ENCODE results near the gene FARSA. TPM values are rescaled to one million over a fixed set of nuclear protein-coding genes. Genes with fewer than 3 reads are reported as not detected.
A peak's percentile ranks its signal among the peaks of the same experiment; 100 is the strongest.
"Not testable (repeated sequence)": the region's sequence is repeated elsewhere in the genome, so short reads cannot be mapped to it uniquely, and the experiment has no call there.

FARSA gene
- polyA plus RNA-seq (2013, experiment 1 of 4): 67.5 TPM
- polyA plus RNA-seq (2013, experiment 2 of 4): 66.0 TPM
- 39.9 TPM for polyA plus RNA-seq (2013, experiment 3 of 4)
- polyA plus RNA-seq (2013, experiment 4 of 4): 45.2 TPM

DNA sequence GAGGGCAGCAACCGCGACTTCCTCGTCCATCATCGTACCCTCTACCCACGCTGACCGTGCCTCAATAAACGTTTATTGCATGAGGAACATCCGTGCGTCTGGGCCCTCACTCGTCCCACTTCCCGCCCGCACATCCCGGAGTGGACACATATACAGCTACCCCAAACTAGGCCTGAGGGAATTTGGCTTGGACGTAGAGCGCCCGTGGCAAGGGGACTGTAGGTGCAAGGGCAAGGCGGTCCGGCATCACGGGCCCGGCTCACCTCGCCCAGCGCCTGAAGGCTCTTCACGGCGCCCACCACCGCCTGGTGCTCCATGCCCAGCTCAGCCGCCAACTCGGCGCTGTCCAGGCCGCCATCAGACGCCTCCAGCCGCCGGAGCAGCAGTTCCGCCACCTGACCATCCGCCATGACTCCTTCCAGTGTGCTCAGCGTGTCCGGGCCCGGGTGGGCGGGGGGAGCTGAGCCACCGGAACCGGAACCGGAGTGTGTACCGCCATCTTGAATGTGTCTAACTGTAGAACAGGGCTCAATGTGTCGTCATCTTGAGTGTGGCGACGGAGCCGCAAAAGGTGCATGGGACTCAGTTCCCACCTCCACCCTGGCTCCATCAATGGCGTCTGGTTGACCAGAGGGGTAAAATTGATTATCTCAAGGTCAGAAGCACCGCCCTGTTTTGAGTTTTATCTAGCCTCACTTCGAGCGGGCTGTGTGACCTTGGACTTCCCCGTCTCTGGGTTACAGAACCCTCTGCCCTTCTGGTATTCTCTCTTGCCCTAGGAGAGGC lies at the start of gene FARSA:
TSS of gene FARSA (minus strand) at position 425 of the 786 bp plus-strand sequence. CDS start at position 410, 15 bp downstream.
- H3K27ac ChIP-seq (ENCODE audit: insufficient read depth, low read depth, low read length, poor library complexity, severe bottlenecking): no peak within 1 kb of the TSS
- 5 to 6% methylated on average over 51 of the region's 51 CpGs for WGBS, 2 experiments

GRCh38 chr19:12983091-12983490 lies 49.6 kb upstream of the FARSA start:
- no peaks in the 10 kb centered on the region for H3K36me3 ChIP-seq (ENCODE audit: control insufficient read depth, insufficient read depth, low read length)
- peaks cover 67% of the 10 kb centered on the region for H3K27me3 ChIP-seq (ENCODE audit: control insufficient read depth, insufficient read depth, low read length, poor library complexity, severe bottlenecking)
- H3K27ac ChIP-seq (ENCODE audit: insufficient read depth, low read depth, low read length, poor library complexity, severe bottlenecking): no peak overlapping the region
- H3K4me3 ChIP-seq (ENCODE audit: insufficient read depth, low read depth, low read length): no peak overlapping the region
- 61 to 62% methylated on average over 10 of the region's 10 CpGs for WGBS, 2 experiments
- H3K4me1 ChIP-seq (ENCODE audit: control insufficient read depth, insufficient read depth, low read length): peaks cover 16% of the 10 kb centered on the region
- no peaks in the 10 kb centered on the region for H3K9me3 ChIP-seq (ENCODE audit: control insufficient read depth, low read length)

More for the DNA sequence above, at the start of gene FARSA:
- H3K4me3 ChIP-seq (ENCODE audit: insufficient read depth, low read depth, low read length): peak within 1 kb of the TSS; percentile 69
- H3K36me3 ChIP-seq (ENCODE audit: control insufficient read depth, insufficient read depth, low read length): peaks cover 18% of the 10 kb centered on the region
- no peaks in the 10 kb centered on the region for H3K9me3 ChIP-seq (ENCODE audit: control insufficient read depth, low read length)
- H3K27me3 ChIP-seq (ENCODE audit: control insufficient read depth, insufficient read depth, low read length, poor library complexity, severe bottlenecking): no peaks in the 10 kb centered on the region
- H3K4me1 ChIP-seq (ENCODE audit: control insufficient read depth, insufficient read depth, low read length): peaks cover 13% of the 10 kb centered on the region

GRCh38 chr19:12982648-12983047 lies 49.1 kb upstream of the FARSA start:
- Histone ChIP-seq H3K36me3 (ENCODE audit: control insufficient read depth, insufficient read depth, low read length) (no peaks in the 10 kb centered on the region), H3K4me1 (ENCODE audit: control insufficient read depth, insufficient read depth, low read length) (peaks cover 16% of the 10 kb centered on the region), H3K4me3 (ENCODE audit: insufficient read depth, low read depth, low read length) (no peak overlapping the region), H3K9me3 (ENCODE audit: control insufficient read depth, low read length) (no peaks in the 10 kb centered on the region), H3K27ac (ENCODE audit: insufficient read depth, low read depth, low read length, poor library complexity, severe bottlenecking) (no peak overlapping the region), H3K27me3 (ENCODE audit: control insufficient read depth, insufficient read depth, low read length, poor library complexity, severe bottlenecking) (peaks cover 63% of the 10 kb centered on the region)
- WGBS, 2 experiments: 86 to 87% methylated on average over 4 to 6 of the region's 6 CpGs

DNA sequence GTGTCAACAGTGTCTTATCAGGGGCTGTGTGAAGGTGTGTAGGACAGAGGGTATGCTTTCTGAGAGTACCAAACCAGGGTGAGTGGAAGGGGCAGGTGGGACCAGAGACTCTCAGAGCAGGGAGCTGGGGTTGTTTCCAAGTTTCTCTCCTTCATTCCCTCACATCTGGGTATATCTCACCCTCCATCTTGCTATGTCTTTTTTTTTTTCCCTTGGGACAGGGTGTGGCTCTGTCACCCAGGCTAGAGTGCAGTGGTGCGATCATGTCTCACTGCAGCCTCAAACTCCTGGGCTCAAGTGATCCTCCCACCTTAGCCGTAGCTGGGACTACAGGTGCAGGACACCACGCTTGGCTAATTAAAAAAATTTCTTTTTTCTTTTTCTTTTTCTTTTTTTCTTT lies 46.5 kb upstream of the FARSA start:
- H3K36me3 ChIP-seq (ENCODE audit: control insufficient read depth, insufficient read depth, low read length): no peaks in the 10 kb centered on the region
- peaks cover 36% of the 10 kb centered on the region for H3K27me3 ChIP-seq (ENCODE audit: control insufficient read depth, insufficient read depth, low read length, poor library complexity, severe bottlenecking)
- 87 to 91% methylated on average over 3 of the region's 3 CpGs for WGBS, 2 experiments

DNA sequence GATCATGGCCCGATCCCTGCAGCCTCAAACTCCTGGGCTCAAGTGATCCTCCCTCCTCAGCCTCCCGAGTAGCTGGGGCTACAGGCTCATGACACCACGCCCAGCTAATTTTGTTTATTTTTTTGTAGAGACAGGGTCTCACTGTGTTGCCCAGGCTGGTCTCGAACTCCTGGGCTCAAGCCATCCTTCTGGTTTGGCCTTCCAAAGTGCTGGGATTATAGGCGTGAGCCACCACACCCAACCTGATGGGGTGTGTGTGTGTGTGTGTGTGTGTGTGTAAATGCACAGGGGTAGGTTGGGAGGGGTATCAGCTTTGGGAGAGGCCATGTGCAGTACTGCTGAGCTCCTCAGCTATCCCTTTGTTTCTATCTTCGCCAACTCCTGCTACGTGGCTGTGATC lies 42.6 kb upstream of the FARSA start:
- H3K4me3 ChIP-seq (ENCODE audit: insufficient read depth, low read depth, low read length); H3K9me3 ChIP-seq (ENCODE audit: control insufficient read depth, low read length): not testable (repeated sequence)
- 81 to 85% methylated on average over 7 of the region's 7 CpGs for WGBS, 2 experiments

More for the DNA sequence above, 46.5 kb upstream of the FARSA start:
- Histone ChIP-seq H3K9me3 (ENCODE audit: control insufficient read depth, low read length) (no peaks in the 10 kb centered on the region), H3K27ac (ENCODE audit: insufficient read depth, low read depth, low read length, poor library complexity, severe bottlenecking) (no peak overlapping the region), H3K4me1 (ENCODE audit: control insufficient read depth, insufficient read depth, low read length) (peaks cover 4% of the 10 kb centered on the region), H3K4me3 (ENCODE audit: insufficient read depth, low read depth, low read length) (no peak overlapping the region)

DNA sequence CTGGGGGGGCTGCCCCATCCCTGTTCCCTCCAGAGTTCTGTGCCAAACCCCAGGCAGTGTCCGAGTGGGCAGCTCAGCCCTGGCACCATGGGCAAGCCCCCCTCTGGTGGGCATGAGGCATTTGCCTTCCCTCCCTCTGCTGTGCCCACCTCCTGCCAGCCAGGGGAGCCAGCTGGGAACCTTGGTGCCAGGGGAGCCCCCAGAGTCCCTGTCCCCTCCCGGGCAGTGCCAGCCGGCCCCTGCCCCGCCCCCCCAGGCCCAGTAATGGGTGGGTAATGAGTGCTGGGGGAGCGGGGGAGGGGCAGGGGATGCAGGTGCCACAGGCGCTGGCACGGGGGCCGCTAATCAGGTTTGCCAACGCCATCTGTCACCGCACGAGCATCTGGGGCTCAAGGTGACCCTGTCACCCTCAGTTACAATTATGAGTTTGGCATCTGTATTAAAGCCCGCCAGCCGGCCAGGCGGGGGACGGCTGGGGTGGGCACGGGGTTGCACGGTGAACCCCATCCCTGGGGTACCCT lies 41.8 kb upstream of the FARSA start:
- no peaks in the 10 kb centered on the region for H3K27me3 ChIP-seq (ENCODE audit: control insufficient read depth, insufficient read depth, low read length, poor library complexity, severe bottlenecking)
- 90 to 91% methylated on average over 17 of the region's 17 CpGs for WGBS, 2 experiments

More for the DNA sequence above, 42.6 kb upstream of the FARSA start:
- not testable (repeated sequence) for H3K36me3 ChIP-seq (ENCODE audit: control insufficient read depth, insufficient read depth, low read length); H3K27ac ChIP-seq (ENCODE audit: insufficient read depth, low read depth, low read length, poor library complexity, severe bottlenecking); H3K27me3 ChIP-seq (ENCODE audit: control insufficient read depth, insufficient read depth, low read length, poor library complexity, severe bottlenecking); H3K4me1 ChIP-seq (ENCODE audit: control insufficient read depth, insufficient read depth, low read length)

GRCh38 chr19:12974301-12975220 lies 41.0 kb upstream of the FARSA start:
- no peaks in the 10 kb centered on the region for H3K9me3 ChIP-seq (ENCODE audit: control insufficient read depth, low read length)
- no peak overlapping the region for H3K27ac ChIP-seq (ENCODE audit: insufficient read depth, low read depth, low read length, poor library complexity, severe bottlenecking)
- H3K4me1 ChIP-seq (ENCODE audit: control insufficient read depth, insufficient read depth, low read length): no peaks in the 10 kb centered on the region
- no peaks in the 10 kb centered on the region for H3K36me3 ChIP-seq (ENCODE audit: control insufficient read depth, insufficient read depth, low read length)
- 79 to 80% methylated on average over 19 of the region's 19 CpGs for WGBS, 2 experiments
- H3K4me3 ChIP-seq (ENCODE audit: insufficient read depth, low read depth, low read length): no peak overlapping the region
- no peaks in the 10 kb centered on the region for H3K27me3 ChIP-seq (ENCODE audit: control insufficient read depth, insufficient read depth, low read length, poor library complexity, severe bottlenecking)

More for the DNA sequence above, 41.8 kb upstream of the FARSA start:
- Histone ChIP-seq H3K36me3 (ENCODE audit: control insufficient read depth, insufficient read depth, low read length) (no peaks in the 10 kb centered on the region), H3K27ac (ENCODE audit: insufficient read depth, low read depth, low read length, poor library complexity, severe bottlenecking) (no peak overlapping the region), H3K4me1 (ENCODE audit: control insufficient read depth, insufficient read depth, low read length) (no peaks in the 10 kb centered on the region), H3K9me3 (ENCODE audit: control insufficient read depth, low read length) (no peaks in the 10 kb centered on the region), H3K4me3 (ENCODE audit: insufficient read depth, low read depth, low read length) (no peak overlapping the region)

DNA sequence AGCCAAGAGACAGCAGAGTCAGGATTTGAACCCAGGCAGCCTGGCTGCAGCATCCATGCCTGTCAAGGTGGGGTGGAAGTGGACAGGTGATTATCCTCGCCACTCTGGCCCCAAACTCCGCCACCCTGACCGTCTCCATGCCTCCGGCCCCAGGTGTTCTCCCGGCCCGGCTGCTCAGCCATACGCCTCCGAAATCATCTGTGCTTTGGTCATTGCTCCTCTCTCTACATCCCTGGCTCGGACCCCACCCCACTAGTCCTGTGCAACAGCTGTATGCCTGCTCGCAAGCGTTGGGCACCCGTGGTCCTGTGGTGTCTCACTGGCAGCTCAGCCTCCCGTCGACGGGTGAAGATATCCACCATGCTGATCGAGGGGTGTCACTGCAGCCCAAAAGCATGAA lies 39.7 kb upstream of the FARSA start:
- H3K27me3 ChIP-seq (ENCODE audit: control insufficient read depth, insufficient read depth, low read length, poor library complexity, severe bottlenecking): no peaks in the 10 kb centered on the region
- H3K27ac ChIP-seq (ENCODE audit: insufficient read depth, low read depth, low read length, poor library complexity, severe bottlenecking): no peak overlapping the region
- no peaks in the 10 kb centered on the region for H3K36me3 ChIP-seq (ENCODE audit: control insufficient read depth, insufficient read depth, low read length)
- WGBS, 2 experiments: 91 to 92% methylated on average over 16 of the region's 16 CpGs
- no peak overlapping the region for H3K4me3 ChIP-seq (ENCODE audit: insufficient read depth, low read depth, low read length)
- no peaks in the 10 kb centered on the region for H3K9me3 ChIP-seq (ENCODE audit: control insufficient read depth, low read length)
- H3K4me1 ChIP-seq (ENCODE audit: control insufficient read depth, insufficient read depth, low read length): no peaks in the 10 kb centered on the region

DNA sequence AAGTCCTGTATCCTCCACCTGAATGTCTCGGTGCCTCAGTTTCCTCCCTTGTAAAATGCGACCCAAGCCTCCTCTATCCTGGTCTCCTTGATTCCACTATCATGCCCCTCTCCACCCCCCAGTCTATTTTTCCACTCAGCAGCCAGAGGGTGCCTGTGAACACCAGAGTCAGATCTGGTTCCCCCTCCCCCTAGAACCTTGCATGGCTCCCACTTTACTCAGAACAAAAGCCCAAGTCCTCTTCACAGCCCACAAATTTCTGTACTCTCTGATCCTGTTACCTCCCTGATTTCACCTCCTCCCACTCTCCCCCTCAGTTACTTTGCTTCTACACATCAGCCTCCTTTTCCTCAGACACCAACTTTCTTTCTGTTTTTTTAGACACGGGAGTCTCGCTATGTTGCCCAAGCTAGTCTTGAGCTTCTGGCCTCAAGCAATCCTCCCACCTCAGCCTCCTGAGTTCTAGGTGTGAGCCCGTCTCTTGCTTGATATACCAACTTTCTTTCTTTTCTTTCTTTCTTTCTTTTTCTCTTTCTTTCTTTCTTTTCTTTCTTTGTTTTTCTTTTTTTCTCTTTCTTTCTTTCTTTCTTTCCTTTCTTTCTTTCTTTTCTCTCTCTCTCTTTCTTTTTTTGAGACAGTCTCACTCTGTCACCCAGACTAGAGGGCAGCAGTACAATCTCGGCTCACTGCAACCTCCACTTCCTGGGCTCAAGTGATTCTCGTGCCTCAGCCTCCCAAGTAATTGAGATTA lies 36.7 kb upstream of the FARSA start:
- Histone ChIP-seq H3K9me3 (ENCODE audit: control insufficient read depth, low read length) (no peaks in the 10 kb centered on the region), H3K27ac (ENCODE audit: insufficient read depth, low read depth, low read length, poor library complexity, severe bottlenecking) (no peak overlapping the region), H3K4me3 (ENCODE audit: insufficient read depth, low read depth, low read length) (no peak overlapping the region), H3K36me3 (ENCODE audit: control insufficient read depth, insufficient read depth, low read length) (no peaks in the 10 kb centered on the region), H3K27me3 (ENCODE audit: control insufficient read depth, insufficient read depth, low read length, poor library complexity, severe bottlenecking) (no peaks in the 10 kb centered on the region), H3K4me1 (ENCODE audit: control insufficient read depth, insufficient read depth, low read length) (peaks cover 4% of the 10 kb centered on the region)
- WGBS, 2 experiments: 91 to 92% methylated on average over 7 of the region's 7 CpGs
